ENCODE measurements around the gene PADI4. TPM values are rescaled to one million over a fixed set of nuclear protein-coding genes. Genes with fewer than 3 reads are reported as not detected.

The PADI4 gene
- total RNA-seq, 1 donor from 2014 or later = 0.78 TPM

DNA sequence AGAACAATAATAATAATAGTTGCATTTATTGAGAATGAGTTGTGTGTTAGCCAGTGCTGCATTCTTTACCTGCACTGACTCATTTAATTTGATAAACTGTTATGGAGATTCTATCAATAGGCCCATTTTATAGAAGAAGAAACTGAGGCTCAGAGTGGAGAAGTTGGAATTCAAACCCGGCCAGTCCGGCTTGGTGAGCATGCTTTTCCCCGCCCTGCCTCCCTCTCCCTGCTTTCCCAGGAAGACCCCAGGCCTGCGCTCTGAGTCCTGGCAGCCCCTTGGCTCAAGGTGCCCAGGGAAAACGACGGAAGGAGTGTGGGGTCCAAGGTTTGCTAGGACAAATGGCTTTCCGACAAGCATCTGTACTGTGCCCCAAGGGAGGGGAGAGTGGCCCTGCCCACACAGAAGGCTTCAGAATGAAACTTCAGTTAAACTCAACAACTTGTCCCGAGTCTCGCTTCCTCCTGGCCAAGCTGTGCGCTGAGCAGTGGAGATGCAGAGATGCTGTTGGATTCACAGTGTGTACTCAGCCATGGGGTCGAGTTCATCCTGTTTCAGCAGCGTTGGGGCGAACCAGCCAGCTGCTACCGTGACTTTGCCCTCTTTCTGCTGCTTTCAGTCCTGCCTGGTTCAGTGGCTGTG is 40.7 kb downstream of the PADI4 start:
- no peak for DNase-seq (ENCODE audit: low spot score)

DNA sequence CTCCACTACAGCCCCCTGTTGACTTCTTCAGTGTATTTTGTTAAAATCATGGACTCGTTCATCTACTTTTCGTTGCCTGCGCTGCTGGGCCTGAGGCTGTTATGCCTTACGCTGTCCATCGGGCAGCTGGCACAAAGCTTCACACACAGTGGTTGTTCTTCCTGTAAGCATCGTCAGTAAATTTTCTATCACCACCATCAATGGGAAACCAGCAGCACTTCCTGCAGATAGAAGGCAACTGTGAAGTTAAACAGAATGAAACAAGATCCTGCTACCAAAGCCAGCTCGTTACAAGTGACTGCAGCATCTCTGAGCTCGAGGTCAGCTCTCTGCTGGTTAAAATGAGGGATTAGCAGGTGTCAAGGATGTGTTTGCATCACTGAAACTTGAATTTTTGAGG is 42.1 kb downstream of the PADI4 start:
- DNase-seq (ENCODE audit: low spot score) = no peak

- no peak for DNase-seq (ENCODE audit: low spot score)
Observed at GRCh38 chr1:17350928-17351446, 43.0 kb downstream of the PADI4 start.

DNA sequence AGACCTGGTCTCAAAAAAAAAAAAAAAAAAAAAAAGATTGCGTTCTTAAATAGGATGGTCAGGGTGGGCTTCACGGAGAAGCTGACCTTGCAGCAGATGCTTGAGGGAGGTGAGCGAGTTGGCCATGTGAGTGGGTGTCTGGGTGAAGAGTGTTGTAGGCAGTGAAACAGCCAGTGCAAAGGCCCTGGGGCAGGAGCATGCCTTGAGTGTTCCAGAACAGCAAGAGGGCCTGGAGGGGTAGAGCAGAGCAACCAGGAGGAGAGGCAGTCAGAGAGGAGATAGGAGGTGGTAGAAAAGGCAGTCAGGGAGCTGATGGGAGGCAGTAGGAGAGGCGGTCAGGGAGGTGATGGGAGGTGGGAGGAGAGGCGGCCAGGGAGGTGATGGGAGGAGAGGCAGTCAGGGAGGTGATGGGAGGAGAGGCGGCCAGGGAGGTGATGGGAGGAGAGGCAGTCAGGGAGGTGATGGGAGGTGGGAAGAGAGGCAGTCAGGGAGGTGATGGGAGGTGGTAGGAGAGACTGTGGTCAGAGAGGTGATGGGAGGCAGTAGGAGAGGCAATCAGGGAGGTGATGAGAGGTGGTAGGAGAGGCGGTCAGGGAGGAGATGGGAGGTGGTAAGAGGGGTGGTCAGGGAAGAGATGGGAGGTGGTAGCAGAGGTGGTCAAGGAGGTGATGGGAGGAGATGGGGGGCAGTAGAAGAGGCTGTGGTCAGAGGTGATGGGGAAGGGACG is 43.8 kb downstream of the PADI4 start:
- no peak for DNase-seq (ENCODE audit: low spot score)

DNA sequence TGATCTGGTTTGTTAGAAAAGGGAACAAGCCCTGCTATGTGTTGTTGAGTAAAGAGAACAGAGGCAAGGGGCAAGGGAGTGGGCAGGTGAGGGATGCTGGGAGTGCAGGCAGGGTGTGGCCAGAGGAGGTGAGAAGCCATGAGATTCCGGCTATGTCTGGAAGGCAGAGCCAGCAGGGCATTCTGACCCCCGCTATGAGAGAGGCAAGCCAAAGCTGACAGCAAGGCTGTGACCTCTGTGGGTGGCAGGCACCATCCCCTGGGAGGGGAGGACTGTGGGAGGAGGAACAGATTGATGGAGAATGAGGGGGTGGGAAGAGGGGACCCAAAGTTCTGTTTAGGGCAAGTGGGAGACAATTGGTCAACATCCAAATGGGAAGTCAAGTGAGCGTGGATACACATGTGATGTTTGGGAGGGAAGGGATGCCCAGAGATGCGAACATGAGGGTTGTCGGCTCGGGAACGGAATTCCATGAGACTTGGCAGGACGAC is 44.5 kb downstream of the PADI4 start:
- DNase-seq (ENCODE audit: low spot score) = no peak

GRCh38 chr1:17355898-17356297 is 47.9 kb downstream of the PADI4 start:
- no peak for DNase-seq (ENCODE audit: low spot score)

DNA sequence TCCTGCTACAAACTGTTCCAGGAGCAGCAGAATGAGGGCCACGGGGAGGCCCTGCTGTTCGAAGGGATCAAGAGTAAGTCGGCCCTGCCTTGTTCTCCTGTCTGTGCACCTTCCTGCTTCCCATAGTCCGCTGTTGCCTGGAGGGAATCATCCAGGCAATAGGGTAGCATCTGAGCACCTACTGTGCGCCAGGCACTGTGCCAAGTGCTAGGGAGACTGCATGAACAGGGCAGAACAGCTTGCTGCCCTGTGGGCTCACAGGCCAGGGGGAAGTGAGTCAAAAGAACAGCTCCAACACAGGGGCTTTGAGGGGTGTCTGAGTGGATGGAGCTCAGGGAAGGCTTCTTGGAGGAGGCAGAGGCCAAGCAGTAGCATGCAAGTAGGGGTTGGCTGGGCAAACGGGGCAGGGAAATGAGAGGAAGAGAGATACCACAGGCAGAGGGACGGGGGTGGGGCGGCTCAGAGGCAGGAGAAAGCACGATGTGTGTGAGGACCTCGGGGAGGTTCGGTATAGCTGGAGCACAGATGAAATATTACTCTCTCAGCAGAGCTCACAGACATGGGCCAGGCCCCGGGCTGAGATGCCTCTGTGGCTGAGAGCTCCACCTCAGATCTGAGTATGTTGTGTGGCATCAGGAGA is 48.5 kb downstream of the PADI4 start:
- no peak for DNase-seq (ENCODE audit: low spot score)

GRCh38 chr1:17358557-17358956 is 50.6 kb downstream of the PADI4 start:
- no peak for DNase-seq (ENCODE audit: low spot score)

- no peak for DNase-seq (ENCODE audit: low spot score)
Observed at GRCh38 chr1:17359031-17359430, 51.0 kb downstream of the PADI4 start.

DNA sequence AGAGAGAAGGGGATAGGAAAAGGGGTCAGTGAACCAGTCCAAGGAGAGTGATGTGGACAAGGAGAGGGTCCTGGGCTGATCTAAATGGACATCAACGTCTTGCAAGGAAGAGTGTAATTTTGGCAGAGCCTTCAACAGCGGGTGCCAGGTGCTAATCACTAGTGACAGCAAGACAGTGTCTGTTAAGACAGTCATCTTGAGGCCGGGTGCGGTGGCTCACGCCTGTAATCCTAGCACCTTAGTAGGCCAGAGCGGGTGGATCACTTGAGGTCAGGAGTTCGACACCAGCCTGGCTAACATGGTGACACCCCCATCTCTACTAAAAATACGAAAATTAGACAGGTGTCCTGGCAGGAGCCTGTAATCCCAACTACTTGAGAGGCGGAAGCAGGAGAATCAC is 51.8 kb downstream of the PADI4 start:
- DNase-seq (ENCODE audit: low spot score) = no peak

DNA sequence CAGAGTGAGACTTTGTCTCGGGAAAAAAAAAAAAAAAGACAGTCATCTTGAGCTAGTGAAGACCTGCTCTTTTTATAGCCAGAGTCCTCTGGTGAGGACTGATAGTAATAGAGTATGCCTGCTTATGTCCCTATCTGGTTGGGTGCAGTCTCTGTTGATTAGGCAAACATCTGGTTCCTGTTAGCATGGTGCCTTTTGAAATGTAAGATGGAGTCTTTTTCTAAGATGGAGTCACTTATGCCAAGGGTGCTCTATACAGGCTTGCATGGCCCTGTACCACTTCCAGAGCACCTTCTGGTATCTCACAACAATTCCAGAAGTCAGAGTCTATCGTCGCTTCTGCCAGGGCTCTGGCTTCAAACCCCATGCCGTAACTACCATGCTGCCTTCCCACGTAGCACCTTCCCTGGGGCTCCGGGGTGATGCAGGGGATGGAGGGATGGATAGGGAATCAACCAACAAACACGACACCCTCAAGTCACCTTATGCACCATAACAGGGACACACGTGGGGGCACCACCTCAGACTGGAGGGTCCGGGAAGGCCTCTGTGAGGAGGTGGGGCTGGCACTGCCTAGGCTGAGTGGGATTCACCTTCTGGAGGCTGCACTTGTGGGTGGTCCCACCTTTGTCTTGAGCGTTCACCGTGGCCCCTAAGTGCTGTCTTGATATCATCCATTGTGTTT is 52.4 kb downstream of the PADI4 start:
- DNase-seq (ENCODE audit: low spot score) = no peak

DNA sequence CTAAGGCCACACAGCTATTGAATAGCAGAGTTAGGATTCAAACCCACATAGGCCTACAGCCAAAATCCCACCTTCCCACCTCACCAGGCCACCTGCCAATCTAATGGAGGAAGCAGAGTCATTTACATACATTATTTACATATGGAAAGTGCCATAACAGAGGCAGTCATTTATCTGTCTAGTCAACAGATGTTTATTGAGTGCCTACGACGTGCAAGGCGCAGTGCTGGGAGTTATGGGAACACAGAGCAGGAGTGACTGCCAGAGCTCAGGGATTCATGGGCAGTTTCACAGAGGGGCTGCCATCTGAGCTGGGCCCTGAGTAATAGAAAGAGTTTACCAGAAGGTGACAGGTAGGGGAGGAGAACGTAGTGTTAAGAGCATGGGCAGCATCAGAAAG is 53.7 kb downstream of the PADI4 start:
- DNase-seq (ENCODE audit: low spot score) = no peak

DNA sequence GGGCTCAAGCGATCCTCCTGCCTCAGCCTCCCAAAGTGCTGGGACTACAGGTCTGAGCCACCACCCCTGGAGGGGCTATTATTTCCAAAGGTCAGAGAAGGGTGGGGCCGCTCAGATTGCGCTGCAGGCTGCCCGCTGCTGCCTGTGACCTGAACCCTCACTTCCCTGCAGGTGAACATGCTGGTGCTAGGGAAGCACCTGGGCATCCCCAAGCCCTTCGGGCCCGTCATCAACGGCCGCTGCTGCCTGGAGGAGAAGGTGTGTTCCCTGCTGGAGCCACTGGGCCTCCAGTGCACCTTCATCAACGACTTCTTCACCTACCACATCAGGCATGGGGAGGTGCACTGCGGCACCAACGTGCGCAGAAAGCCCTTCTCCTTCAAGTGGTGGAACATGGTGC is 55.4 kb downstream of the PADI4 start:
- no peak for DNase-seq (ENCODE audit: low spot score)

DNA sequence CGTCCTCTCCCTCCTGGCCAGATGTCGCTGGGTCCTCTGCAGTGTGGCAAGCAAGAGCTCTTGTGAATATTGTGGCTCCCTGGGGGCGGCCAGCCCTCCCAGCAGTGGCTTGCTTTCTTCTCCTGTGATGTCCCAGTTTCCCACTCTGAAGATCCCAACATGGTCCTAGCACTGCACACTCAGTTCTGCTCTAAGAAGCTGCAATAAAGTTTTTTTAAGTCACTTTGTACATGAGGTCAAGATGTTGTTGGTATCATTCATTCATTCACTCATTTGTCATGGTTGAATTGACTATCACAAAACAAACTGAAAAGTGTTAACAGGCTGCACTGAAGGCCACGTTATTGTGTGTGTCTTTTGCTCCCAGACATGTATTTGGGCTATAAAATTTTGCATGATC is 55.8 kb downstream of the PADI4 start:
- DNase-seq (ENCODE audit: low spot score) = no peak

DNA sequence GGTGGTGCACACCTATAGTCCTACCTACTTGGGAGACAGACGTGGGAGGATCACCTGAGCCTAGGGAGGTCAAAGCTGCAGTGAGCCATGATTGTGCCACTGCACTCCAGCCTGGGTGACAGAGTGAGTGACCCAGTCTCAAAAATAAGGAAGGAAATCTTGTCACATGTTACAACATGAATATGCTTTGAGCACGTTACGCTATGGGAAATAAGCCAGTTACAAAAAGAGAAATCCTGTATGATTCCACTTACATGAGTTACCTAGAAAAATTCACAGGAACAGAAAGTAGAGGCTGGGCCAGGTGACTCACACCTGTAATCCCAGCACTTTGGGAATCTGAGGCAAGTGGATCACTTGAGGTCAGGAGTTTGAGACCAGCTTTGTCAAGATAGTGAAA is 57.3 kb downstream of the PADI4 start:
- no peak for DNase-seq (ENCODE audit: low spot score)

GRCh38 chr1:17369466-17369865 is 61.5 kb downstream of the PADI4 start:
- DNase-seq (ENCODE audit: low spot score) = no peak

- DNase-seq (ENCODE audit: low spot score) = no peak
Observed at GRCh38 chr1:17370618-17371017, 62.6 kb downstream of the PADI4 start.

GRCh38 chr1:17371896-17372295 is 63.9 kb downstream of the PADI4 start, which contains the start of gene PADI6:
Gene PADI6 (plus strand): TSS chr1:17372196. CDS start chr1:17372246, 50 bp downstream.
- no peak for DNase-seq (ENCODE audit: low spot score)

DNA sequence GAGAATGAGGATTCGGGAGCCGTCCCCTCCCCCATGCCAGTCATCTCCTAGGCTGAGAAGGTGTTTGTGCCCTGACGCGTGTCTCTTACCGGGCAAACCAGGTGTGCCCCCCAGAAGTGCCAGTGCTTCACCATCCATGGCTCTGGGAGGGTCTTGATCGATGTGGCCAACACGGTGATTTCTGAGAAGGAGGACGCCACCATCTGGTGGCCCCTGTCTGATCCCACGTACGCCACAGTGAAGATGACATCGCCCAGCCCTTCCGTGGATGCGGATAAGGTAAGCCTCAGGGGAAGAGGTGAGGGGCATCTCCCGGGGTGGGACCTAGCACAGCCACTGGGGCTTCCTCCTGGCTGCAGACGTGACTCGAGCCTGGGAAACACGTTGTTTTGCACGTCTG is 65.0 kb downstream of the PADI4 start:
- DNase-seq (ENCODE audit: low spot score) = no peak

DNA sequence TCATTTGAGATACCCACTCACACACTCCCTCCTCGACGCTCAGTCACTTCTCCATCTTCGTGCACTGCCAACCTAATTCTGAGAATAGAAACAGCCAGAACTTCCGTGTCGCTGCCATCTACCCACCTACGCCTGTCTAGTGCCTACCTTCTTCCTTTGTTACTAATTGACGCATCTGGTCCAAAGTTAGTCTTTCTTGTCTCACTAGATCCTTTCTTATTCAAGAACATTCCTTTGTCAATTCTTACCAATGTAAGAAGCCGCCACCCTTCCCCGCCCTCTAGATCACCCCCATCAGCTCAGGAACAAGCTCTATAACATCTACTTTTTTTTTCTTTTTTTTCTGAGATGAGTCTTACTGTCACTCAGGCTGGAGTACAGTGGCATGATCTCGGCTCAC is 67.7 kb downstream of the PADI4 start:
- no peak for DNase-seq (ENCODE audit: low spot score)

DNA sequence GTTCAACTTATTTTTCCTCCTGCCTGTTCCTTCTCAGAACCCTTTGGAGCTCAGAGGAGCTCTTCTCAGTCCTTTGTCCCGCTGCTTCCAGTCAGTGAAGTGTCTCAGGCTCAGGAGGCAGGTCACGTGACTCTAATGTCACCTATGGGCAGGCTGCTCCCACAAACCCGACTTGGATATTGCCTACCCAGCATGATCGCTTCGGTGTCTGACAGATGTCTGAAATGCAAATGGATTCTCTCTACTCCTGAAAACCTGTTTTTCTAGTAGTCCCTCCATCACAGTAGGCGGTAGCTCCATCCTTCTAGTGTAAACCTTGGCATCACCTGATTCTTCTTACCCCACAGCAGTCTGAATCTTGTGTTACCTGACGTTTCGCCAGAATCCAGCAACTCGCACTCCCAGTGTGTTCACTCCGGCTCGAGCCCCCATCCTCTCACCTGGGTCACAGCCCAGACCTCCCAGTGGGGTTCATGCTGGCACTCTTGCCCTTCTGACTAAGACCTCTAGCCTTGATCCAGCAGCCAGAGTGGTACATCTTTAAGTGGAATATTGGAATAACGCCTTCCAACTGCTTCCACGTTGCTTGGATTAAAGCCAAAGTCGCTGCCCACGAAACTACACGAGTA is 69.4 kb downstream of the PADI4 start:
- no peak for DNase-seq (ENCODE audit: low spot score)

- no peak for DNase-seq (ENCODE audit: low spot score)
Observed at GRCh38 chr1:17381161-17381560, 73.2 kb downstream of the PADI4 start.

Data from mucosa of gallbladder (tissue), 1 donor.